TTC549 (cell line): ENCODE data around the gene ENOX1.

Experiments used
- FAIRE-seq: peaks from 2 replicates; lab custom pipeline; 2012; peaks lifted over from hg19 to GRCh38; lab: Jason Lieb, UNC

The ENOX1 gene

GRCh38 chr13:43483930-43484329 lies 302.8 kb downstream of the ENOX1 start:
- no peak for FAIRE-seq

- no peak for FAIRE-seq
Observed at GRCh38 chr13:43482641-43483040, 304.1 kb downstream of the ENOX1 start.

- FAIRE-seq, result no peak
Observed at GRCh38 chr13:43482026-43482425, 304.7 kb downstream of the ENOX1 start.

- no peak for FAIRE-seq
Observed at GRCh38 chr13:43478902-43479301, 307.9 kb downstream of the ENOX1 start.

GRCh38 chr13:43478211-43478610 lies 308.6 kb downstream of the ENOX1 start:
- FAIRE-seq, result no peak

GRCh38 chr13:43475140-43475539 lies 311.6 kb downstream of the ENOX1 start:
- FAIRE-seq, result no peak

GRCh38 chr13:43473437-43473836 lies 313.3 kb downstream of the ENOX1 start:
- no peak for FAIRE-seq

- FAIRE-seq, result no peak
Observed at GRCh38 chr13:43472980-43473379, 313.8 kb downstream of the ENOX1 start.

GRCh38 chr13:43472339-43472738 lies 314.4 kb downstream of the ENOX1 start:
- FAIRE-seq, result no peak

- no peak for FAIRE-seq
Observed at GRCh38 chr13:43470610-43471009, 316.2 kb downstream of the ENOX1 start.

GRCh38 chr13:43469791-43470190 lies 317.0 kb downstream of the ENOX1 start:
- FAIRE-seq, result no peak

- FAIRE-seq, result no peak
Observed at GRCh38 chr13:43464578-43465264, 322.1 kb downstream of the ENOX1 start.

GRCh38 chr13:43448605-43449336 lies 338.0 kb downstream of the ENOX1 start:
- FAIRE-seq, result no peak

GRCh38 chr13:43446126-43446525 lies 340.6 kb downstream of the ENOX1 start:
- no peak for FAIRE-seq

GRCh38 chr13:43445668-43446067 lies 341.1 kb downstream of the ENOX1 start:
- FAIRE-seq, result no peak

- no peak for FAIRE-seq
Observed at GRCh38 chr13:43444081-43444480, 342.7 kb downstream of the ENOX1 start.

GRCh38 chr13:43441899-43442499 lies 344.8 kb downstream of the ENOX1 start:
- FAIRE-seq, result no peak

- FAIRE-seq, result no peak
Observed at GRCh38 chr13:43441464-43441863, 345.3 kb downstream of the ENOX1 start.

GRCh38 chr13:43434191-43434590 lies 352.6 kb downstream of the ENOX1 start:
- FAIRE-seq, result no peak

GRCh38 chr13:43433691-43434141 lies 353.1 kb downstream of the ENOX1 start:
- FAIRE-seq, result no peak

GRCh38 chr13:43432958-43433357 lies 353.8 kb downstream of the ENOX1 start:
- no peak for FAIRE-seq

GRCh38 chr13:43431841-43432240 lies 354.9 kb downstream of the ENOX1 start:
- FAIRE-seq, result no peak

- FAIRE-seq, result no peak
Observed at GRCh38 chr13:43431290-43431716, 355.5 kb downstream of the ENOX1 start.
